Inferior parietal cortex (tissue), 1 donor: ENCODE measurements around the gene C19orf85.
A peak's percentile ranks its signal among the peaks of the same experiment; 100 is the strongest.

Source experiments
- DNase-seq: peaks from one replicate; pipeline ENCODE4 v3.0.0-alpha.2; 2016; ENCODE audit errors: extremely low spot score

C19orf85 gene

GRCh38 chr19:55489711-55490477 lies 25.3 kb upstream of the C19orf85 start:
- no peak for DNase-seq

- DNase-seq: no peak
Observed at GRCh38 chr19:55488986-55489710, 24.6 kb upstream of the C19orf85 start.

GRCh38 chr19:55487924-55488687 lies 23.6 kb upstream of the C19orf85 start, which contains the start of gene SSC5D:
TSS of gene SSC5D (plus strand) at chr19:55488436. CDS start at chr19:55488590, 154 bp downstream.
- no peak for DNase-seq

- no peak for DNase-seq
Observed at GRCh38 chr19:55486971-55487923, 22.7 kb upstream of the C19orf85 start.

- DNase-seq: no peak
Observed at GRCh38 chr19:55486043-55486970, 21.8 kb upstream of the C19orf85 start.

- DNase-seq: no peak
Observed at GRCh38 chr19:55485439-55486011, 21.0 kb upstream of the C19orf85 start.

- peak; percentile 42 for DNase-seq
Observed at GRCh38 chr19:55484593-55485438, 20.3 kb upstream of the C19orf85 start, which contains the start of gene NAT14. TSS of gene NAT14 (plus strand) at chr19:55485188. CDS start at chr19:55485709, 521 bp downstream.

GRCh38 chr19:55483706-55484592 lies 19.4 kb upstream of the C19orf85 start:
- DNase-seq: no peak

- DNase-seq: no peak
Observed at GRCh38 chr19:55482967-55483705, 18.6 kb upstream of the C19orf85 start.

GRCh38 chr19:55482156-55482961 lies 17.8 kb upstream of the C19orf85 start:
- DNase-seq: no peak

- no peak for DNase-seq
Observed at GRCh38 chr19:55481794-55482155, 17.2 kb upstream of the C19orf85 start.

- no peak for DNase-seq
Observed at GRCh38 chr19:55481148-55481793, 16.7 kb upstream of the C19orf85 start.

GRCh38 chr19:55479451-55480230 lies 15.1 kb upstream of the C19orf85 start:
- no peak for DNase-seq

GRCh38 chr19:55479045-55479444 lies 14.5 kb upstream of the C19orf85 start:
- DNase-seq: no peak

- DNase-seq: no peak
Observed at GRCh38 chr19:55478364-55478763, 13.8 kb upstream of the C19orf85 start.
